Progenitor cell of endocrine pancreas (in vitro differentiated cells): ENCODE measurements around the gene HMCN2. TPM values are rescaled to one million over a fixed set of nuclear protein-coding genes. Genes with fewer than 3 reads are reported as not detected.

Experiments used
- DNase-seq: peaks from one replicate; pipeline ENCODE4 v3.0.0; 2021; ENCODE audit warnings: low spot score; ENCODE audit not compliant: unreplicated experiment
- H3K27ac Mint-ChIP-seq: 2 replicates; pipeline ENCODE4 v1.8.0; 2021; ENCODE audit warnings: mild to moderate bottlenecking, moderate library complexity, mixed read lengths
- H3K27me3 Mint-ChIP-seq: 2 replicates; pipeline ENCODE4 v1.8.0; 2021; ENCODE audit warnings: mixed read lengths
- H3K36me3 Mint-ChIP-seq: 2 replicates; pipeline ENCODE4 v1.8.0; 2022; ENCODE audit warnings: mixed read lengths; ENCODE audit not compliant: insufficient read depth
- H3K4me1 Mint-ChIP-seq: 2 replicates; pipeline ENCODE4 v1.8.0; 2021; ENCODE audit warnings: low read depth, mixed read lengths
- H3K4me3 Mint-ChIP-seq: 2 replicates; pipeline ENCODE4 v1.8.0; 2021; ENCODE audit warnings: low read depth, mild to moderate bottlenecking, moderate library complexity, mixed read lengths
- H3K9me3 Mint-ChIP-seq: 2 replicates; pipeline ENCODE4 v1.8.0; 2021; ENCODE audit warnings: low read depth, mixed read lengths
- total RNA-seq: library from RNA; stranded (reverse); gene quantifications from 2 replicates; pipeline ENCODE4 v1.2.1, GENCODE V29; 2021
- TF ChIP-seq, protein P1 (sequence below): fragments of 200-600 bp; sonication (generic); IDR thresholded peaks from one replicate; pipeline ENCODE4 v1.5.0; 2021; ENCODE audit warnings: antibody characterized with exemption, mild to moderate bottlenecking; ENCODE audit not compliant: unreplicated experiment

The HMCN2 gene
- total RNA-seq, 1 donor from 2014 or later = 0.26 TPM

- TF ChIP-seq, protein P1, sequence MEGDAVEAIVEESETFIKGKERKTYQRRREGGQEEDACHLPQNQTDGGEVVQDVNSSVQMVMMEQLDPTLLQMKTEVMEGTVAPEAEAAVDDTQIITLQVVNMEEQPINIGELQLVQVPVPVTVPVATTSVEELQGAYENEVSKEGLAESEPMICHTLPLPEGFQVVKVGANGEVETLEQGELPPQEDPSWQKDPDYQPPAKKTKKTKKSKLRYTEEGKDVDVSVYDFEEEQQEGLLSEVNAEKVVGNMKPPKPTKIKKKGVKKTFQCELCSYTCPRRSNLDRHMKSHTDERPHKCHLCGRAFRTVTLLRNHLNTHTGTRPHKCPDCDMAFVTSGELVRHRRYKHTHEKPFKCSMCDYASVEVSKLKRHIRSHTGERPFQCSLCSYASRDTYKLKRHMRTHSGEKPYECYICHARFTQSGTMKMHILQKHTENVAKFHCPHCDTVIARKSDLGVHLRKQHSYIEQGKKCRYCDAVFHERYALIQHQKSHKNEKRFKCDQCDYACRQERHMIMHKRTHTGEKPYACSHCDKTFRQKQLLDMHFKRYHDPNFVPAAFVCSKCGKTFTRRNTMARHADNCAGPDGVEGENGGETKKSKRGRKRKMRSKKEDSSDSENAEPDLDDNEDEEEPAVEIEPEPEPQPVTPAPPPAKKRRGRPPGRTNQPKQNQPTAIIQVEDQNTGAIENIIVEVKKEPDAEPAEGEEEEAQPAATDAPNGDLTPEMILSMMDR = no peak
- H3K27me3 Mint-ChIP-seq = peaks cover 17% of the 10 kb centered on the region
- no peak overlapping the region for H3K4me3 Mint-ChIP-seq
- H3K4me1 Mint-ChIP-seq = no peaks in the 10 kb centered on the region
- H3K27ac Mint-ChIP-seq = no peak overlapping the region
- DNase-seq = no peak
- H3K9me3 Mint-ChIP-seq = no peaks in the 10 kb centered on the region
- no peaks in the 10 kb centered on the region for H3K36me3 Mint-ChIP-seq
These were observed 104.7 kb downstream of the HMCN2 start for GRCh38 chr9:130370226-130370625.

- TF ChIP-seq, protein P1 = no peak
- H3K27ac Mint-ChIP-seq = no peak overlapping the region
These were observed 105.8 kb downstream of the HMCN2 start for GRCh38 chr9:130371196-130371966.

GRCh38 chr9:130372057-130372456 is 106.5 kb downstream of the HMCN2 start:
- Mint-ChIP-seq H3K4me1 (no peaks in the 10 kb centered on the region), H3K36me3 (no peaks in the 10 kb centered on the region), H3K9me3 (no peaks in the 10 kb centered on the region), H3K4me3 (no peak overlapping the region), H3K27me3 (peaks cover 12% of the 10 kb centered on the region), H3K27ac (no peak overlapping the region)
- TF ChIP-seq, protein P1 = no peak
- no peak for DNase-seq

More at GRCh38 chr9:130371196-130371966, 105.8 kb downstream of the HMCN2 start:
- H3K4me1 Mint-ChIP-seq = no peaks in the 10 kb centered on the region
- peaks cover 17% of the 10 kb centered on the region for H3K27me3 Mint-ChIP-seq
- no peak for DNase-seq
- no peaks in the 10 kb centered on the region for H3K9me3 Mint-ChIP-seq
- no peak overlapping the region for H3K4me3 Mint-ChIP-seq
- H3K36me3 Mint-ChIP-seq = no peaks in the 10 kb centered on the region

GRCh38 chr9:130373679-130374325 is 108.2 kb downstream of the HMCN2 start:
- peaks cover 4% of the 10 kb centered on the region for H3K27me3 Mint-ChIP-seq
- no peak for DNase-seq
- TF ChIP-seq, protein P1 = no peak
- H3K36me3 Mint-ChIP-seq = no peaks in the 10 kb centered on the region
- H3K4me3 Mint-ChIP-seq = no peak overlapping the region
- H3K27ac Mint-ChIP-seq = no peak overlapping the region
- no peaks in the 10 kb centered on the region for H3K4me1 Mint-ChIP-seq
- no peaks in the 10 kb centered on the region for H3K9me3 Mint-ChIP-seq

DNA sequence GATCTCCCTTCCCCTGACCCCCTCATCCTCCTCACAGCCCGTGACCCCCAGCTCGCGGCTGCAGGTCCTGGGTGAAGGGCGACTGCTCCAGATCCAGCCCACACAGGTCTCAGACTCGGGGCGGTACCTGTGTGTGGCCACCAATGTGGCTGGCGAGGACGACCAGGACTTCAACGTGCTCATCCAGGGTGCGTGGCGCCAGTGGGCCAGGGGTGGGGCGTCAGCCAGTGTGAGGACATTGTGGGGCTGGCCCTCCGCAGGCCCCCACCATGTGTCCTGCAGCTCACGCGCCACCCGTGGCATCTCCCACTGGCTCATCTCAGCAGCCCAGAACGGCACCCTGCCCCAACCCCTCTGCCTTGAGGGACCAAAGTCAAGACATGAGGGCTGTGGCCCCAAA is 112.1 kb downstream of the HMCN2 start:
- TF ChIP-seq, protein P1 = no peak
- Mint-ChIP-seq H3K27ac (no peak overlapping the region), H3K9me3 (no peaks in the 10 kb centered on the region), H3K27me3 (no peaks in the 10 kb centered on the region), H3K36me3 (no peaks in the 10 kb centered on the region), H3K4me3 (no peak overlapping the region), H3K4me1 (peaks cover 2% of the 10 kb centered on the region)
- DNase-seq = no peak
